Measurements from ENCODE around the gene B4GALNT2. TPM values are rescaled to one million over a fixed set of nuclear protein-coding genes. Genes with fewer than 3 reads are reported as not detected.

The B4GALNT2 gene
- total RNA-seq, 1 experiment from 2014 or later: not detected

DNA sequence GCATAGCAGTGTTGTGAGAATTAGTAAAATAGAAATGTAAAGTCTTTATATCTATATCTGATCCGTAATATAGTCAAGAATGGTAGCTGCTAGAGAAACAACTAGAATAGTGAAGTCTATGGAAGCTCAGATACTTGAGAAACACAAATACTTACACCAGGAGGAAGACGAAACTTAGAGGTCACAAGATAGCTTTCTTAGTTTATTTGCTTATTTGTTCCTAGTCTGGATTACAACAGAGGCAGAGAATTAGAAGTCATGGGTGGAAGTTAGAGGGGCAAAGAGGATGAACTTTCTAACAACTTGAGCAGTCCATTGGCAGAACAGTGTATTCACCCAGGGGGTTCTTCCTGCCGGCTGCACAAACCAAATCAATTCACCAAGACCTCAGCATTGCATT is 64.0 kb downstream of the B4GALNT2 start:
- Histone ChIP-seq H3K4me3 (ENCODE audit: low read depth, low read length, poor library complexity, severe bottlenecking) (no peak overlapping the region), H3K27me3 (replicated peaks; ENCODE audit: insufficient read depth, low read depth, low read length, poor library complexity) (no peaks in the 10 kb centered on the region), H3K27ac (ENCODE audit: low read depth, low read length, poor library complexity, severe bottlenecking) (no peak overlapping the region), H3K9me3 (ENCODE audit: low read depth, low read length, poor library complexity, severe bottlenecking) (no peaks in the 10 kb centered on the region), H3K4me1 (ENCODE audit: insufficient read depth, low read length, poor library complexity, severe bottlenecking) (peaks cover 11% of the 10 kb centered on the region), H3K36me3 (ENCODE audit: insufficient read depth, low read length, poor library complexity, severe bottlenecking) (no peaks in the 10 kb centered on the region)
- CTCF ChIA-PET: interaction anchor here (0.5 kb wide), 1 partner anchor 894 kb away, joined by 3 read pairs; no protein-coding TSS in a partner anchor
- no TSS peak for BruUV-seq (replicated peaks)
- POLR2A ChIA-PET (ENCODE audit: low non-redundant PET): no interaction called here
- intact Hi-C loops (cut with micrococcal nuclease; ENCODE audit: unreplicated experiment): loop anchor here (10.0 kb wide), 1 partner anchor 292 kb away; the partner anchor contains the start of gene UBE2Z
- peak; percentile 44 for DNase-seq (ENCODE audit: low spot score)
- no peak for TF ChIP-seq EZH2 (IDR thresholded peaks at IDR 0.05; ENCODE audit: borderline replicate concordance, low read depth, low read length, poor library complexity, severe bottlenecking)
- TF ChIP-seq CTCF (conservative IDR thresholded peaks at IDR 0.05; ENCODE audit: low read depth, low read length): no peak

DNA sequence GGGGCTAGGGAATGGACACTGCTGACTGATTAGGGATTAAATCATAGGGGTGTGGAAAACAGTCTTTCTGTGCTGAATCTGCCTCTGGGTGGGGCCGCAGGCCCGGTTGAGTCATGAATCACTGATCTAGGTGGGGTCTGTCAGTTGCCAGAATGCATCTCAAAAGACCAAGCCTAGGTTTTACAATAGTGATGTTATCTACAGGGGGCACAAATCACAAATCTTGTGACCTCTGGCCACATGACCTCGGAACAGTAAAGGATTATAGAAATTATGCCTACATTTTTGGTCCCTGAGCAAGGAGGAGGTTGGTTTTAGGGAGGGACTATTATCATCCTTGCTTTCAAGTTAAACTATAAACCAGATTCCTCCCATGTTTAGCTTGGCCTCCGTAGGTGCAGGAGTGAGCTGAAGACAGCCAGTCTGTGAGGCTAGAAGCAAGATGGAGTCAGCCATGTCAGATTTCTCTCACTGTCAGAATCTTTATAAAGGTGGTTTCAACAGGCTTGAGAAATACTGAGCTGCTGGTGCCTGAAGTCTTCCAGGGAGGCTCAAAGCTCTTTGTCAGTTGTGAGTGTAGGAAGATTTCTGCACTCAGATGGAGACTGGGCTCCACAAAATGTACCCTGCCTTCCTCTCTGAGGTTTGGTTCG is 64.9 kb downstream of the B4GALNT2 start:
- ChIA-PET POLR2A (ENCODE audit: low non-redundant PET) (interaction anchor here (0.6 kb wide), 1 partner anchor 14 kb away, joined by 3 read pairs; no protein-coding TSS in a partner anchor), CTCF (no interaction called here)
- Histone ChIP-seq H3K4me1 (ENCODE audit: insufficient read depth, low read length, poor library complexity, severe bottlenecking) (peaks cover 11% of the 10 kb centered on the region), H3K27ac (ENCODE audit: low read depth, low read length, poor library complexity, severe bottlenecking) (no peak overlapping the region), H3K27me3 (replicated peaks; ENCODE audit: insufficient read depth, low read depth, low read length, poor library complexity) (no peaks in the 10 kb centered on the region), H3K4me3 (ENCODE audit: low read depth, low read length, poor library complexity, severe bottlenecking) (no peak overlapping the region), H3K9me3 (ENCODE audit: low read depth, low read length, poor library complexity, severe bottlenecking) (no peaks in the 10 kb centered on the region), H3K36me3 (ENCODE audit: insufficient read depth, low read length, poor library complexity, severe bottlenecking) (no peaks in the 10 kb centered on the region)
- TF ChIP-seq EZH2 (IDR thresholded peaks at IDR 0.05; ENCODE audit: borderline replicate concordance, low read depth, low read length, poor library complexity, severe bottlenecking): no peak
- no peak for TF ChIP-seq CTCF (conservative IDR thresholded peaks at IDR 0.05; ENCODE audit: low read depth, low read length)
- no peak for DNase-seq (ENCODE audit: low spot score)
- no TSS peak for BruUV-seq (replicated peaks)
- intact Hi-C loops (cut with micrococcal nuclease; ENCODE audit: unreplicated experiment): loop anchor here (10.0 kb wide), 1 partner anchor 293 kb away; the partner anchor contains the start of gene UBE2Z

GRCh38 chr17:49198211-49198610 is 65.6 kb downstream of the B4GALNT2 start:
- DNase-seq (ENCODE audit: low spot score): no peak
- peaks cover 11% of the 10 kb centered on the region for H3K4me1 ChIP-seq (ENCODE audit: insufficient read depth, low read length, poor library complexity, severe bottlenecking)
- CTCF ChIA-PET: interaction anchor here (0.5 kb wide), 1 partner anchor 681 kb away, joined by 8 read pairs; no protein-coding TSS in a partner anchor
- no peaks in the 10 kb centered on the region for H3K27me3 ChIP-seq (replicated peaks; ENCODE audit: insufficient read depth, low read depth, low read length, poor library complexity)
- H3K27ac ChIP-seq (ENCODE audit: low read depth, low read length, poor library complexity, severe bottlenecking): no peak overlapping the region
- POLR2A ChIA-PET (ENCODE audit: low non-redundant PET): interaction anchor here (0.7 kb wide), 1 partner anchor 24 kb away, joined by 7 read pairs; no protein-coding TSS in a partner anchor
- H3K4me3 ChIP-seq (ENCODE audit: low read depth, low read length, poor library complexity, severe bottlenecking): no peak overlapping the region
- no peaks in the 10 kb centered on the region for H3K36me3 ChIP-seq (ENCODE audit: insufficient read depth, low read length, poor library complexity, severe bottlenecking)
- TF ChIP-seq EZH2 (IDR thresholded peaks at IDR 0.05; ENCODE audit: borderline replicate concordance, low read depth, low read length, poor library complexity, severe bottlenecking) (no peak), CTCF (conservative IDR thresholded peaks at IDR 0.05; ENCODE audit: low read depth, low read length) (no peak)
- intact Hi-C loops (cut with micrococcal nuclease; ENCODE audit: unreplicated experiment): loop anchor here (10.0 kb wide), 1 partner anchor 293 kb away; the partner anchor contains the start of gene UBE2Z
- no peaks in the 10 kb centered on the region for H3K9me3 ChIP-seq (ENCODE audit: low read depth, low read length, poor library complexity, severe bottlenecking)
- no TSS peak for BruUV-seq (replicated peaks)
